ENCODE results near the gene DNHD1.

The DNHD1 gene

DNA sequence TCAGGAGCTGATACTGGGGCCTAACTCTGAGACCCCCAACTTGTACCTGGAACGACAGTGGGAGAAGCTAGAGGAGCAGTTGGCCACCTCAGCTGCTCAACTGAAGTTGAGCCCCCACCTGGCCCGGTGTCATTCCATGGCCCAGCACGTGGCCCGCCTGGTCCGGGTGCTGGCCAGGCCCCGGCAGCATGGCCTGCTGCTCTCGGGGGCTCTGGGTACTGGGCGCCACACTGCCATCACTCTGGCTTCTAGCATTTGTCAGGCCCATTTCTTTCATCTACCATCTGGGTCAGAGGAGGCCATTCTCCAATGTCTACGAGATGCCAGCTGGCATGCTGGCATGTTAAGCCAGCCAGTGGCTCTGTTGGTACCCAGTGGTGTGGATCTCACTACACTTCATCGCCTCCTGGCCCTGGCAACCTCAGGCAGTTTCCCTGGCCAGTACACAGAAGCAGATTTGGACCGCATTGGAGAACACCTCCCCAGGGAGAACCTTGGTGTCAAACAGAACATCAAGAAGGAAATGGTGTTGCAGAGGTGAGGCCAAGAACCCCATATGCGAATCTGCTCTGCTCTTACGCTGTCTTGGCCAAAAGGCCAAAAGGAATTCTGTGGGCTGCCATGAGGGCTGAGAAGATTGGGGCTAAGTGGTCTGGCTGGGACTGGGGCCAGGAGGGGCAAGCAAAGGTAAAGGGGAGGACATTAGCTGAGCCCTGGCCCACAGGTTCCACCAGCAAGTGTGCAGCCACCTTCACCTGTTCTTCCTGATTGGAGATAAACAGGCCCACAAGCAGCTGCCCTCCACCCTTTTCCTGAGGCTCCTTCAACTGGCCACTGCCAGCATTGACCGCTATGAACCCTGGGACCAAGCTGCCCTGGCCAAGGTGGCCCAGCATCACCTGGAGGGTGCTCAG is 60.9 kb downstream of the DNHD1 start:
- Histone ChIP-seq H4K20me1 (ENCODE audit: insufficient read depth) (no peaks in the 10 kb centered on the region), H3K27ac (no peak overlapping the region), H3K36me3 (ENCODE audit: insufficient read depth) (no peaks in the 10 kb centered on the region), H3K27me3 (ENCODE audit: insufficient read depth, low read depth) (no peaks in the 10 kb centered on the region), H3K79me2 (ENCODE audit: insufficient read depth, low read depth) (no peaks in the 10 kb centered on the region), H3K4me2 (no peak overlapping the region), H3K9ac (no peak overlapping the region), H3K4me3 (IDR thresholded peaks at IDR 0.05; ENCODE audit: insufficient read depth, low read depth, low read length) (no peak overlapping the region), H3K4me1 (ENCODE audit: low read depth, poor library complexity, severe bottlenecking) (no peaks in the 10 kb centered on the region), H2AFZ (ENCODE audit: low read depth) (no peak overlapping the region)
- TF ChIP-seq, protein P1, sequence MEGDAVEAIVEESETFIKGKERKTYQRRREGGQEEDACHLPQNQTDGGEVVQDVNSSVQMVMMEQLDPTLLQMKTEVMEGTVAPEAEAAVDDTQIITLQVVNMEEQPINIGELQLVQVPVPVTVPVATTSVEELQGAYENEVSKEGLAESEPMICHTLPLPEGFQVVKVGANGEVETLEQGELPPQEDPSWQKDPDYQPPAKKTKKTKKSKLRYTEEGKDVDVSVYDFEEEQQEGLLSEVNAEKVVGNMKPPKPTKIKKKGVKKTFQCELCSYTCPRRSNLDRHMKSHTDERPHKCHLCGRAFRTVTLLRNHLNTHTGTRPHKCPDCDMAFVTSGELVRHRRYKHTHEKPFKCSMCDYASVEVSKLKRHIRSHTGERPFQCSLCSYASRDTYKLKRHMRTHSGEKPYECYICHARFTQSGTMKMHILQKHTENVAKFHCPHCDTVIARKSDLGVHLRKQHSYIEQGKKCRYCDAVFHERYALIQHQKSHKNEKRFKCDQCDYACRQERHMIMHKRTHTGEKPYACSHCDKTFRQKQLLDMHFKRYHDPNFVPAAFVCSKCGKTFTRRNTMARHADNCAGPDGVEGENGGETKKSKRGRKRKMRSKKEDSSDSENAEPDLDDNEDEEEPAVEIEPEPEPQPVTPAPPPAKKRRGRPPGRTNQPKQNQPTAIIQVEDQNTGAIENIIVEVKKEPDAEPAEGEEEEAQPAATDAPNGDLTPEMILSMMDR (conservative IDR thresholded peaks at IDR 0.05; ENCODE audit: low read depth, low read length) = no peak

- no peaks in the 10 kb centered on the region for H3K4me1 ChIP-seq (ENCODE audit: low read depth, poor library complexity, severe bottlenecking)
- TF ChIP-seq, protein P1 (conservative IDR thresholded peaks at IDR 0.05; ENCODE audit: low read depth, low read length) = no peak
- no peak overlapping the region for H3K4me3 ChIP-seq (IDR thresholded peaks at IDR 0.05; ENCODE audit: insufficient read depth, low read depth, low read length)
- H3K79me2 ChIP-seq (ENCODE audit: insufficient read depth, low read depth) = no peaks in the 10 kb centered on the region
- H4K20me1 ChIP-seq (ENCODE audit: insufficient read depth) = no peaks in the 10 kb centered on the region
- H3K27ac ChIP-seq = no peak overlapping the region
- H3K4me2 ChIP-seq = no peak overlapping the region
- H3K36me3 ChIP-seq (ENCODE audit: insufficient read depth) = no peaks in the 10 kb centered on the region
- H2AFZ ChIP-seq (ENCODE audit: low read depth) = no peak overlapping the region
- H3K9ac ChIP-seq = no peak overlapping the region
- H3K27me3 ChIP-seq (ENCODE audit: insufficient read depth, low read depth) = no peaks in the 10 kb centered on the region
Measured at GRCh38 chr11:6559369-6559768, 62.3 kb downstream of the DNHD1 start.

- Histone ChIP-seq H3K9ac (no peak overlapping the region), H3K4me3 (IDR thresholded peaks at IDR 0.05; ENCODE audit: insufficient read depth, low read depth, low read length) (no peak overlapping the region), H3K27me3 (ENCODE audit: insufficient read depth, low read depth) (no peaks in the 10 kb centered on the region), H3K27ac (no peak overlapping the region), H3K79me2 (ENCODE audit: insufficient read depth, low read depth) (no peaks in the 10 kb centered on the region), H2AFZ (ENCODE audit: low read depth) (no peak overlapping the region), H3K4me2 (no peak overlapping the region), H3K36me3 (ENCODE audit: insufficient read depth) (no peaks in the 10 kb centered on the region), H3K4me1 (ENCODE audit: low read depth, poor library complexity, severe bottlenecking) (no peaks in the 10 kb centered on the region), H4K20me1 (ENCODE audit: insufficient read depth) (no peaks in the 10 kb centered on the region)
- TF ChIP-seq, protein P1 (conservative IDR thresholded peaks at IDR 0.05; ENCODE audit: low read depth, low read length) = no peak
Measured at GRCh38 chr11:6561288-6561687, 64.2 kb downstream of the DNHD1 start.

GRCh38 chr11:6563121-6563619 is 66.1 kb downstream of the DNHD1 start:
- no peaks in the 10 kb centered on the region for H4K20me1 ChIP-seq (ENCODE audit: insufficient read depth)
- H3K9ac ChIP-seq = no peak overlapping the region
- H3K4me2 ChIP-seq = no peak overlapping the region
- no peak overlapping the region for H3K27ac ChIP-seq
- no peaks in the 10 kb centered on the region for H3K79me2 ChIP-seq (ENCODE audit: insufficient read depth, low read depth)
- TF ChIP-seq, protein P1 (conservative IDR thresholded peaks at IDR 0.05; ENCODE audit: low read depth, low read length) = no peak
- no peaks in the 10 kb centered on the region for H3K4me1 ChIP-seq (ENCODE audit: low read depth, poor library complexity, severe bottlenecking)
- no peak overlapping the region for H3K4me3 ChIP-seq (IDR thresholded peaks at IDR 0.05; ENCODE audit: insufficient read depth, low read depth, low read length)
- no peaks in the 10 kb centered on the region for H3K27me3 ChIP-seq (ENCODE audit: insufficient read depth, low read depth)
- H3K36me3 ChIP-seq (ENCODE audit: insufficient read depth) = no peaks in the 10 kb centered on the region
- no peak overlapping the region for H2AFZ ChIP-seq (ENCODE audit: low read depth)
